ENCODE measurements around the gene MYCL.
"Not testable (repeated sequence)": the region's sequence is repeated elsewhere in the genome, so short reads cannot be mapped to it uniquely, and the experiment has no call there.

MYCL gene

DNA sequence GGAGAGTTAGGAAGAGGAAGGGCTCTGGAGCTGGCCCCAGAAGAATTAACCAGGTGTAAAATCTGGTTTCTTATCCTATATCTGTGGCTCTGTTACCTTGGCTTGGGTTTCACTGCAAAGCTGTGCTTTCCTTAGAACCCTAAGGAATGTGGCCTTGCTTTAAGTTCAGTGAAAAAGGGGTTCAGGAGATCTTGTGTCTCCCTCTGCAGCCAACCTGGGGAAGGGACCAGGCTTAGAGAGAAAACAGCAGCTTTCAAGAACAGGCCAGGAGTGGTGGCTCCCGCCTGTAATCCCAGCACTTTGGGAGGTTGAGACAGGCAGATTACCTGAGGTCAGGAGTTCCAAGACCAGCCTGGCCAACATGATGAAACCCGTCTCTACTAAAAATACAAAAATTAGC lies 16.1 kb upstream of the MYCL start:
- no peak for DNase-seq (ENCODE audit: low spot score)

DNA sequence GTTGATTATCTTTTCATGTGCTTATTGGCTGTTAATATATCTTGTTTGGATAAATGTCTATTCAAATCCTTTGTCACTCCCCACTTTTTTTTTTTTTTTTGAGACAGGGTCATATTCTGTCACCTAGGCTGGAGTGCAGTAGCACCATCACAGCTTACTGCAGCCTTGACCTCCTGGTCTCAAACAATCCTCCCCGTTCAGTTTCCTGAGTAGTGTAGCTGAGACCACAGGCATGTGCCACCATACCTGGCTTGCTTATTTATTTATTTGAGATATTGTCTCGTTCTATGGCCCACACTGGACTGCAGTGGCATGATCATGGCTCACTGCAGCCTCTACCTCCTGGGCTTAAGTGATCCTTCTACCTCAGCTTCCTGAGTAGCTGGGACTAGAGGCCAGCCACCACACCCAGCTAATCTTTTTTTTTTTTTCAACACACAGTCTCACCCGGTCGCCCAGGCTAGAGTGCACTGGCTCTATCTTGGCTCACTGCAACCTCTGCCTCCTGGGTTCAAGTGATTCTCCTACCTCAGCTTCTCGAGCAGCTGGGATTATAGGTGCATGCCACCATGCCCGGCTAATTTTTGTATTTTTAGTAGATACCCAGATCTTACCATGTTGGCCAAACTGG lies 13.9 kb upstream of the MYCL start:
- no peak for DNase-seq (ENCODE audit: low spot score)

DNA sequence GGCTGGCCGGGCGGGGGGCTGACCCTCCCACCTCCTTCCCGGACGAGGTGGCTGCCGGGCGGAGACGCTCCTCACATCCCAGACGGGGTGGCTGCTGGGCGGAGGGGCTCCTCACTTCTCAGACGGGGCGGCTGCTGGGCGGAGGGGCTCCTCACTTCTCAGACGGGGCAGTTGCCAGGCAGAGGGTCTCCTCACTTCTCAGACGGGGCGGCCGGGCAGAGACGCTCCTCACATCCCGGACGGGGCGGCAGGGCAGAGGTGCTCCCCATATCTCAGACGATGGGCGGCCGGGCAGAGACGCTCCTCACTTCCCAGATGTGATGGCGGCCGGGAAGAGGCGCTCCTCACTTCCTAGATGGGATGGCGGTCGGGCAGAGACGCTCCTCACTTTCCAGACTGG lies 11.4 kb upstream of the MYCL start:
- DNase-seq (ENCODE audit: low spot score), result not testable (repeated sequence)

- DNase-seq (ENCODE audit: low spot score), result no peak
Measured at GRCh38 chr1:39910263-39910662, 8.5 kb upstream of the MYCL start.

DNA sequence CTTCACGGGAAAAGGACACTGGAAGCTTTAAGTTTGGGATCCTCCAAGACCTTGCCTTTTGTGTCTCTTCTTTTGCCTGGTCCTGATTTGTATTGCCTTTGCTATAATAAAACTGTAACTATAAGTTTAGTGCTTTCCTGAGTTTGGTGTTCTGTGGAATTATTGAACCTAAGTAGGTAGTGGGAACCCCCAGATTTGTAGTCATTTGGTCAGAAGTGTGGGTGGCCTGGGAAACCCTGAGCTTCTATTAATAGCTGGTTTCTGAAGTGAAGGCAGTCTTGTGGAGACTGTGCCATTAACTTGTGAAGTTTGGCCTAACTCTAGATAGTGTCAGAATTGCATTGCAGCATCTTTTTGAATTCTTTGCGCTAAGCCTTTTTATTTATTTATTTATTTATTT lies 6.8 kb upstream of the MYCL start:
- DNase-seq (ENCODE audit: low spot score), result no peak

DNA sequence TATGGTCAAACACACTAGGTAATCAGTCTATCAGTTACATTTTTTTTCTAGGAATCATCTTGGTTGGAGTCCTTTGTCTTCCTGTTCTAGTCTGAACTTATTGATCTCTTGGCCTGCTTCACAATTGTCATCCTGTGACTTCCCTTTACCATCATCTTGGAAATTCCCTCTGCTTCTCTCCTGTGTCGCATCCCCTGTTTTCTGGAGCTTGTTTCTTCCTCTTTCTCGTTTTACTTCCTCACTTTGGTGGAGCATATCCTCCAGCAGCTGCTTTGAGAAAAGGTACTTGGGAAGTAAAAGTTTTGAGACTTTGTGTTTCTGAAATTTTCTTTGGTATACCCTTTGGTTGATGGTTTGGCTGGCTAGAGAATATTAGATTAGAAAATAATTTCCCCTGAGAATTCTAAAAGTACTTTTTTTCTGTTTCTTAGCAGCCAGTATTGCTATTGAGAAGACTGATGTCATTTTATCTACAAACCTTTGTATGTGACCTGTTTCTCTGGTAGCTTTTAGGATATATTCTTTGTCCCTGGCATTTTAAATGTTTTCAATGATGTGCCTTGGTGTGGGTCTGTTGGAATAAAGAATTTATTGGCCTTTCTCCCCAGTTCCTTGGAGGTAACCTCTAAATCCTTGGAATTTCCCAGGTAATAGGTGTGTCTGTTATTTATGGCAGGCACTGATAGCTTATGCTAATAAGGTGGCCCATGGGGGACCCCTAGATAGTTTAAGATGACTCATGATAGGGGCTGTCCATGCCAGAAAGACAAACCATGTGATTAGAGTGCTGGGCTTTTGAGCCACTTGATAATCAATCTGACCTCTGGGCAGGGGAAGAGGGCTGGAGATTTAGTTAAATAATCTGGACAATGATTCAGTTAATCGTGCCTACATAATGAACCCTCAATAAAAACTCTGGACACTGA lies 6.1 kb upstream of the MYCL start:
- DNase-seq (ENCODE audit: low spot score), result no peak

- DNase-seq (ENCODE audit: low spot score), result no peak
Measured at GRCh38 chr1:39905172-39905571, 3.5 kb upstream of the MYCL start.

DNA sequence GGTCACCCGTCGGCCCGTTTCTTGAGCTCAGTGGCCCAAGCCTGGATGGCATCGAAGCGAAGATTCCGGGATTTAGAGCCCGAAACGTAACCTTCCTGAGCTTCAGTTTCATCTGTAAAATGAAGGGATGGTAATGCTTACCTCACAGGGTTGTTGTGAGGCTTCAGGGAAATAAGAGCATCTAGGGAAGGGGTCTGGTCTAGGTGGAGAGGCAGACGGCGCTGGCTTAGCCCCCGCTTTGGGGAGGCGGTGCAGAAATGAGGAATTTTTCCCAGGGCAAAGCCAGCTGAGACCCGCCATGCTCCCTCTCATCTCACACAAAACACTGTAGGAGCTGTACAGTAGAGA lies 717 bp upstream of the MYCL start:
- no peak for DNase-seq (ENCODE audit: low spot score)

- no peak for DNase-seq (ENCODE audit: low spot score)
Measured at GRCh38 chr1:39901464-39901713, 328 bp downstream of the MYCL start.

DNA sequence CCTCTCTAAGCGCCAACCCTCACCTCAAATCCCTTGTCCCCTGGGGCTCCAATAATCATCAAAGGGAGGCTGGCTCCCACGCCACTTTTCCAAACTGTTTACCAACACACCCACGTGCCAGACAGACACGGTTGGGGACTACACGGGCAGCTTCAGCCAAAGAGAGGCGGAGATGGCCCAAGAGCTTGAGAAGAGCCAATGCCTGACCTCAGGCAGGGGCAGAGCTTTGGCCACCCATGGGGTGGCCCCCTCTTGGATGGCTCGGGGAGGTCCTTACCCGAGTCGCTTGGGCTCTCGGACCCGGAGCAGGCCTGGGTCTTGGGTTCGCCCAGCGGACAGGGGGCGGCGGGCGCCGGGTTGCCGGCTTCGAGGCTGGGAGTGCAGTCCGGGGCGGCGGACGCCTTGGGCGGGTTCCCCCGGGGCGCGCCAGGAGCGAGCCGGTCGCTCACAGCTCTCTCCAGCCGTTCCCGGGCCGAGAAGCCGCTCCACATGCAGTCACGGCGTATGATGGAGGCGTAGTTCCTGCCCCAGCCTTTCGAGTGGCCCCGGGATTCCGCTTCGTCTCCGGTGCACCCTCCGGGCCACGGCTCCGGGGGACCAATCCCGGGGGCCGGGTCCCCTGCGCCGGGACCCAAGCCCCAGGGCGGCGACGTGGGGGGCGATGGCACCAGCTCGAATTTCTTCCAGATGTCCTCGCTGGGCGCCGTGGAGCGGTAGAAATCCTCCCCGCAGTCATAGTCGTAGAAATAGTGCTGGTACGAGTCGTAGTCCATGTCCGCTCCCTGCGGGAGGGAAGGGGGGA lies 854 bp downstream of the MYCL start:
- DNase-seq (ENCODE audit: low spot score), result no peak

DNA sequence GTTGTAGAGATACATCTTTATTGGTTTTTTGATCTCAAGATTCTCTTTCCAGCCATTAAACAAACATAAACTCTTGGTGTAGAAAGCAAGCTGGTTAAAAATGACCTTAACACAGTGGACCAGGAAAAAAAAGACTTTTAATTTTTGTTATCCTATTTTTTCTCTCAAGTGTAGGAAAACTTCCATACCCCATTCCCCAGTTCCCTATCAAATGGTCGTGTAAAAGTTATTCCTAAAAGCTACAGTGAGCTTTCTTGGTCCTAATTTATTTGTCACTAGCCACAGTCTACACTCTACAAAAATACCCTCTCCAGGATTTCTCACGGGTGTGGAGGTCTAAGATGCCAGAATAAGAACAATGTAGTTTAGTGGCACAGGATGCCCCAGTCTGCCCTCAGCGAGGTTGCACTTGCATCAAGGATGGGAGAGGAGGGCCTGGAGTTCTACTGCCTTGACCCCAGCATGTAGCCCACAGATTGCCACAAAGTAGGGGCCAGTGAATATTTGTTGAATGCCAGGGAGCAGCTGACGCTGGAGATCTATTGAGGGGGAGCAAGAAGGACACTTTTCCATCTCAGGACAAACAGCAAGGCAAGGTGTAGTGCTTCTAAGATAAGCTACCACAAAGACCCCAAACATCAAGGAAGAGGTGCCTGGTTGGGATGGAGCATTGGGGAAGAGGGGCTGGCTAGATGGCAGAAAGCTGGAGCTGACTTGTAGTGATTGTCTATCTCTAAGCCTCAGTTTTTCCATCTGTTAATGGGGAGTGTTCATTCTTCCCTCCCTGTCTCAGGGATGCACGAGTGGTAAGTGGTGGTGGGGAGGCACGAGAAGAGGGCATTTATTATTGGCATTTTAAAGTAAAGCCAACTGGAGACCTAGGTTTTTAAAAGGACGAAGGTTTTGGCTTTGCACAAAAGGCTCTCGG lies 1.8 kb downstream of the MYCL start:
- no peak for DNase-seq (ENCODE audit: low spot score)

- no peak for DNase-seq (ENCODE audit: low spot score)
Measured at GRCh38 chr1:39898648-39899603, 2.8 kb downstream of the MYCL start.

DNA sequence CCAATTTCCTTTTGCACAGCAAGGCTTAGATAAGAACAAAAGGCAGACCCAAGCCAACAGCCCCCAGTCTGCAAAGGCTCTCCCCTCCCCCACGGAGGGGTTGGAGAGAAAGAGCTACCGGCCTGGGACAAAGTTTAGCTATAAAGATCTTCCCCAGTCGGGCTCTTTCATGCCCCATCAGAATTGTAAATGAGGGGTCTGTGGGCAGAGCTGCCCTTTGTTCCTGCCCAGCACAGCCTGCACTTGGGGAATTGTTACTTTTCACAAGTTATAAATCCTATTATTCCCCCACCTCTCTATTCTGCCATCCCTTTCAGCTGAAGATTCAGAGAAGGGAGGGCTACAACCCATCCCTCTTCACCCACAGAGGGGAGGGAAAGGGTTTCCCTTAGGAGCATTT lies 3.5 kb downstream of the MYCL start:
- DNase-seq (ENCODE audit: low spot score), result no peak

DNA sequence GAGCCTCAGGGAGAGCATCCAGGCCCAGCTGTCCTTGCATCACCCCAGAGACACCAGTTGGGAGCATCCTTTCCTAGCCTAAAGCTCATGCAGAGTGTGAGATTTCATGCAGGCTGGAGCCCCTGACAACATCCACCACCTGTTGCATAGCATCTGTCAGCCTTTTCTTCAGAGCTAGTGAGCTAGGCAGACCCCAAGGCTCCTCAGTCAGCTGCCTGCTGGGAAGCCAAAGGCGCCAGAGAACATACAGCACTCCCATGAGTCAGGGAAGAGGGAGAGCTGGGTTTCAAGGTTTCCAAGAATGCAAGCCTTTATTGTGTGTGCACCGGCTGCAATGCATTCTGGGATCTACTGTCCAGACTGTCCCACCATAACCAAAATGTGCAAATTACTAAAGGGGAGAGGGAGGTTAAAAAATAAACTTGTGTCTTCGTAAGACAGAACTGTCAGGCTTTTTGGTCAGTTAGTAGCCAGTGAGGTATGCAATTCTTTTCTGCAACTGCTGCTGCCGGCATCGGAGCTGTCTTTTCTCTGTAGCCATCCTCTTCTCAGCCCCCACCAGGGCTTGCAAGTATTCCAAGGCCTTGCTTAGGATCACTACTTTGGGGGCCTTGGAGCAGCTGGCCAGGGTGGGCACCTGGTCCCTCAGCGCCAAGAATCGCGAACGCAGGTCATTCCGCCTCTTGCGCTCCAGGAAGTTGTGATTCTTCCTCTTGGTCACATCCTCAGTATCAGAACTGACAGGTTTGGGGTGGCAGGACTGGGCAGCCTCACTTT lies 4.6 kb downstream of the MYCL start:
- DNase-seq (ENCODE audit: low spot score), result no peak

GRCh38 chr1:39895731-39896480 lies 5.8 kb downstream of the MYCL start:
- DNase-seq (ENCODE audit: low spot score), result no peak

GRCh38 chr1:39894884-39895495 lies 6.7 kb downstream of the MYCL start:
- DNase-seq (ENCODE audit: low spot score), result no peak

- DNase-seq (ENCODE audit: low spot score), result no peak
Measured at GRCh38 chr1:39892601-39893595, 8.8 kb downstream of the MYCL start.

DNA sequence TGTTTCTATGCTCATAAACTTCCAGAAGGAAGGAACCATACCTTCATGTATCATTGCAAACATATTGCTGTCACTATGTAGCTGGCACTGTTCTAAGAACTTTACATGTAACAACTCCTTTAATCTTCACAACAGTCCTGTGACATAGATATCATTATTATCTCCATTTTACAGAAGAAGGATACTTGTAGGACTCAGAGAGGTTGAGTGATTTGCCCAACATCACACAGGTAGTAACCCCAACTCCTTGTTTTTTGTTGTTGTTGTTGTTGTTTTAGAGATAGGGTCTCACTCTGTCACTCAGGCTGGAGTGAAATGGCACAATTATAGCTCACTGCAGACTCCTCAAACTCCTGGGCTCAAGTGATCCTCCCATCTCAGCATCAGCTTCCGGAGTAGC lies 10.8 kb downstream of the MYCL start:
- no peak for DNase-seq (ENCODE audit: low spot score)

Measured in COLO829 (cell line).